Fibroblast of upper back skin (primary cell): Measurements from ENCODE around the gene ADGRG2.
A peak's percentile ranks its signal among the peaks of the same experiment; 100 is the strongest.

Experiments used
- DNase-seq: peaks from one replicate; pipeline ENCODE4 v3.0.0-alpha.2; 2013

The ADGRG2 gene

GRCh38 chrX:19121898-19122640, at the start of gene ADGRG2:
Gene ADGRG2, minus strand, starts transcription at chrX:19122468. Its CDS starts 53,634 bp downstream, at chrX:19068834.
- peak; percentile 13 for DNase-seq

- DNase-seq: no peak
Measured at GRCh38 chrX:19168609-19169008, 46.3 kb upstream of the ADGRG2 start.

- DNase-seq: no peak
Measured at GRCh38 chrX:19162851-19163250, 40.6 kb upstream of the ADGRG2 start.

GRCh38 chrX:19156186-19156585, 33.9 kb upstream of the ADGRG2 start:
- DNase-seq: peak; percentile 12

- peak; percentile 42 for DNase-seq
Measured at GRCh38 chrX:19152762-19153161, 30.5 kb upstream of the ADGRG2 start.

GRCh38 chrX:19137067-19137466, 14.8 kb upstream of the ADGRG2 start:
- no peak for DNase-seq

GRCh38 chrX:19133784-19134183, 11.5 kb upstream of the ADGRG2 start:
- no peak for DNase-seq

- peak; percentile 18 for DNase-seq
Measured at GRCh38 chrX:19133231-19133630, 11.0 kb upstream of the ADGRG2 start.

- DNase-seq: no peak
Measured at GRCh38 chrX:19130628-19131027, 8.4 kb upstream of the ADGRG2 start.

- no peak for DNase-seq
Measured at GRCh38 chrX:19129694-19130093, 7.4 kb upstream of the ADGRG2 start.

- DNase-seq: peak; percentile 23
Measured at GRCh38 chrX:19127649-19128168, 5.4 kb upstream of the ADGRG2 start.

GRCh38 chrX:19122641-19123009, 357 bp upstream of the ADGRG2 start:
- no peak for DNase-seq

GRCh38 chrX:19121466-19121865, 802 bp downstream of the ADGRG2 start:
- no peak for DNase-seq

- DNase-seq: no peak
Measured at GRCh38 chrX:19110642-19111041, 11.6 kb downstream of the ADGRG2 start.

- DNase-seq: no peak
Measured at GRCh38 chrX:19107035-19107434, 15.2 kb downstream of the ADGRG2 start.

- DNase-seq: no peak
Measured at GRCh38 chrX:19100586-19100985, 21.7 kb downstream of the ADGRG2 start.

GRCh38 chrX:19097553-19098283, 24.6 kb downstream of the ADGRG2 start:
- no peak for DNase-seq

GRCh38 chrX:19096586-19096985, 25.7 kb downstream of the ADGRG2 start:
- DNase-seq: no peak

- no peak for DNase-seq
Measured at GRCh38 chrX:19094654-19095053, 27.6 kb downstream of the ADGRG2 start.

- no peak for DNase-seq
Measured at GRCh38 chrX:19091596-19091995, 30.7 kb downstream of the ADGRG2 start.

- no peak for DNase-seq
Measured at GRCh38 chrX:19089555-19090040, 32.7 kb downstream of the ADGRG2 start.

- DNase-seq: no peak
Measured at GRCh38 chrX:19086102-19086772, 36.0 kb downstream of the ADGRG2 start.

GRCh38 chrX:19085666-19086065, 36.6 kb downstream of the ADGRG2 start:
- no peak for DNase-seq
